ENCODE results near the gene CFAP69.
"Not testable (repeated sequence)": the region's sequence is repeated elsewhere in the genome, so short reads cannot be mapped to it uniquely, and the experiment has no call there.

The CFAP69 gene

DNA sequence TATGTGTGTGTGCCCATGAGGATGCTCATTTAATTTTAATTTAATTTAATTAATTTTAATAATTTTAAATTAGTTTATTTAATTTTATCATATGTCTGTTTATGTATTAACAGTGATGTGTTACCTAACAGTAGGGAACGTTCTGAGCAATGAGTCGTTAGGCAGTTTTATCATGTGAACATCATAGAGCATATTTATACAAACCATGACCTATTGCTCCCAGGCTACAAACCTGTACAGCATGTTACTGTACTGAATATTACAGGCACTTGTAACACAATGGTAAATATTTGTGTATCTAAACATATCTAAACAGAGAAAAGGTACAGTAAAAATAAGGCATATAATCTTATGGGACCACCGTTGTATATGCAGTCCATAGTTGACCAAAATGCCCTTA is 13.7 kb upstream of the CFAP69 start:
- no peak for DNase-seq (ENCODE audit: low spot score)

- no peak for DNase-seq (ENCODE audit: low spot score)
Measured at GRCh38 chr7:90232430-90232829, 12.5 kb upstream of the CFAP69 start.

GRCh38 chr7:90233569-90233968 is 11.4 kb upstream of the CFAP69 start:
- no peak for DNase-seq (ENCODE audit: low spot score)

- no peak for DNase-seq (ENCODE audit: low spot score)
Measured at GRCh38 chr7:90236721-90237289, 8.2 kb upstream of the CFAP69 start.

DNA sequence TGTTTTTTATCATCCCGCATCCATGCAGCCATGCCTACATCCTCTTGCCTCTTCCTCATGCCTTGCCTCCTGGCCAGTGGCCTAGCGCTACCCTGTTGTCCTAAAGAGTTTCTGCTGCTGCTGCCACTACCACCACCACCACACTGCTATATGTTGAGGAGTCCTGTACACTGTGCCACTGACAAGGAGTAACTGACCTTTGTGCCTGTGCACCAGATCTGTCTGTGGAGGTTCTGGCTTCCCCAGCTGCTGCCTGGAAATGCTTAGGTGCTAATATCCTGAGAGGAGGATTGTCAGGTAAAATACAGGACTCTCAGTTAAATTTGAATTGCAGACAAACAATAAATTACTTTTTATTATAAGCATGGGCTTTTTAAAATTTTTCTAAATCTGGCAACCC is 7.0 kb upstream of the CFAP69 start:
- DNase-seq (ENCODE audit: low spot score): no peak

- no peak for DNase-seq (ENCODE audit: low spot score)
Measured at GRCh38 chr7:90238583-90238982, 6.4 kb upstream of the CFAP69 start.

- DNase-seq (ENCODE audit: low spot score): no peak
Measured at GRCh38 chr7:90239050-90239449, 5.9 kb upstream of the CFAP69 start.

- DNase-seq (ENCODE audit: low spot score): no peak
Measured at GRCh38 chr7:90239625-90240228, 5.2 kb upstream of the CFAP69 start.

DNA sequence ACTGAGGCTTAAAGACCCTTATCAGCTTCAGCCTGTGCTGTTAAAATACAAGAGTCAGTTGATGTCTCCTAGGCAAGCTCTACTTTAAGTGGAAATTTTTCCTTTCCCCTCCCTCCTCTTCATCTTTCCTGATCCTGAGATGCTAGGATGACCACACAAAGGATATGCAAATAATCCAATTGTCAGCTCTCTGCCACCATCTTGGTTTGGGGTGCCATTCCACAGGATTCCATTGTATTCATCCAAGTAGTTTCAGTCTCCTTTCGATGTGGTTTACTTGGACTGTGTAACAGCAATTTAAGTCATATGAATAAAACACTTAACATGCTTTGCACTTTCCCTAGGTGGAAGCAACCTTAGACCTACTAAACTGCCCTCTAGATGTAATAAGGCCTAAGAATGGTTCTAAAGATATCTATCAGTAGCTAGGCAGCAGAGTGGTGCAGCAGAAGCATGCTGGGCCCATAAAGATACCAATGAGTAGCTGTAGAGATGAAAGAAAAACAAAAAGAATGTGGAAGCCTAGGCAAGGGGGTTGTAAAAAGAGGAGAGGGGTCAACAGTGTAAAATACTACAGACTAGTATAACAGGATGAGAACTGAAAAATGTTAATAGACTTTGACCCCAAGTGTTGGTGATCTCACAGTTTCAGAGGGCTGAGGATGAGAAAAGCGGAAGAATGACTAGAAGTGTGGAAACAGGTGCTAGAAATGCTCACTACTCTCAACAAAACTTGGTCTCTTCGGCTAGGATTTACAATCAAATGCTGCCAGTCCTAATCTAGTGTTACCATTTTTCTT is 2.4 kb upstream of the CFAP69 start:
- no peak for DNase-seq (ENCODE audit: low spot score)

GRCh38 chr7:90243556-90243955 is 1.4 kb upstream of the CFAP69 start:
- no peak for DNase-seq (ENCODE audit: low spot score)

- DNase-seq (ENCODE audit: low spot score): no peak
Measured at GRCh38 chr7:90244565-90244908, 437 bp upstream of the CFAP69 start.

DNA sequence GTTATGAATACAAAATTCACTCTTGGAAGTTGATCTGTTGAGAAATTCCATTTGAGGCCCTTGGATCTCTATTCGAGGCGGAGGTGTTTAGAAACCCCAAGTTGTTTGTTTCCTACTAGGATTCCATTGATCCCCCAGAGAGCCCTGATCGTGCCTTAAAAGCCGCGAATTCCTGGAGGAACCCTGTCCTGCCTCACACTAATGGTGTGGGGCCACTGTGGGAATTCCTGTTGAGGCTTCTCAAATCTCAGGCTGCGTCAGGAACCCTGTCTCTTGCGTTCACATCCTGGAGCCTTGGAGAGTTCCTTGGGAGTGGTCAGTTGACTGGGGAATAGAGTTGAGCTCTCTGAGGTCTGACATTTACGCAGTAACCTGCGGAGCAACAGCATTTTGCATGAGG is 1.2 kb downstream of the CFAP69 start:
- no peak for DNase-seq (ENCODE audit: low spot score)

- DNase-seq (ENCODE audit: low spot score): no peak
Measured at GRCh38 chr7:90248706-90249105, 3.7 kb downstream of the CFAP69 start.

DNA sequence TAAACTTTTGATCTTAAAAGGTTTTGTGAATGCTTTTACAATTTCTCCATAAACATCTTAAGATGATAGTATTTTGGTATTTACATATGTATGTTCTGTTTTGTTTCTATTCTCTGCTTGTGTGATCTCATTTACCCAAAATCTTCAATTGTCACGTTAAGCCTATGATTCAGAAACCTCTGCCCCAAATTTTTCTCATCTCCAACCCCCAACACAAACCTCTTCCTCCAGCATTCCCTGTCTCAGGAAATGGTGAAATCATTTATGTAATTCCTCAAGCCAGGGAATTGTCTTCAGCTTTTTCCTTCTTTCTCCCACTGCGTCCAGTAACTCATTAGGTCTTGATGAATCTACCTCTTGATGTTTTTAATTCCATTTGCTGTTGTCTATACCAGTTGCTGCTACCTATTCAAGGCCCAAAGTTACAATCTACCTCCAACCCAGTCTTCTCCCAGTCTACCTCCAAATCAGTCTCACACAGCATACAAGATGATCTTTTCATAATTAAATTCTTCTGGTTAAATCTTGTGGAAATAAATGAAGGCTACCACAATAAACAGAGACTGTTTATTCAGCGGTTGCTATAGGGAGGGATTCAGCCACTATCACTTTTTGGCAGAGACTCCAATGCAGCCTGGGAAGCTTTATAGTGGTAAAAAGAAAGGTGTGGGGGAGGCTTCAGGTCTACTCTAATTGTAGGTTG is 5.8 kb downstream of the CFAP69 start:
- no peak for DNase-seq (ENCODE audit: low spot score)

- DNase-seq (ENCODE audit: low spot score): no peak
Measured at GRCh38 chr7:90251304-90251635, 6.3 kb downstream of the CFAP69 start.

GRCh38 chr7:90256011-90256410 is 11.0 kb downstream of the CFAP69 start:
- not testable (repeated sequence) for DNase-seq (ENCODE audit: low spot score)

GRCh38 chr7:90256778-90257177 is 11.8 kb downstream of the CFAP69 start:
- no peak for DNase-seq (ENCODE audit: low spot score)

- DNase-seq (ENCODE audit: low spot score): no peak
Measured at GRCh38 chr7:90261441-90261840, 16.5 kb downstream of the CFAP69 start.

- peak; percentile 38 for DNase-seq (ENCODE audit: low spot score)
Measured at GRCh38 chr7:90262438-90262837, 17.5 kb downstream of the CFAP69 start.

DNA sequence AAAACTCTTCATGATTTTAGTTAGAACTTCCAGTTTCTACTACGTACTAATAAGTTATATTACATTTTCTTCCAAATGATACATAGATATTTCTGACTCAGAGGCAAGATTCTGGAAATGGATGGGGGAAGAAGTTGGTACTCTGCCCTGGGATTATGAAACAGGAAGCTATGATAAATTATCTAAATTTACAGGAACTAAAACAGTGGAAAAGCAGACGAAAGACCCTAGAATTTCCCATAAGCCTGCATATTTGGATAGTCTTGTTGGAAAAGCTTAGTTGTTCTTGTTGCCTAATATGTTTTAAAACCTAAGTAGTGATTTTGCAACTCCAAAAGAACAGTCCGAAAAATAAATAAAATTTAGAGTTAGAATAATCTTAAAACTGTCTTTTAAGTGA is 21.8 kb downstream of the CFAP69 start:
- no peak for DNase-seq (ENCODE audit: low spot score)

DNA sequence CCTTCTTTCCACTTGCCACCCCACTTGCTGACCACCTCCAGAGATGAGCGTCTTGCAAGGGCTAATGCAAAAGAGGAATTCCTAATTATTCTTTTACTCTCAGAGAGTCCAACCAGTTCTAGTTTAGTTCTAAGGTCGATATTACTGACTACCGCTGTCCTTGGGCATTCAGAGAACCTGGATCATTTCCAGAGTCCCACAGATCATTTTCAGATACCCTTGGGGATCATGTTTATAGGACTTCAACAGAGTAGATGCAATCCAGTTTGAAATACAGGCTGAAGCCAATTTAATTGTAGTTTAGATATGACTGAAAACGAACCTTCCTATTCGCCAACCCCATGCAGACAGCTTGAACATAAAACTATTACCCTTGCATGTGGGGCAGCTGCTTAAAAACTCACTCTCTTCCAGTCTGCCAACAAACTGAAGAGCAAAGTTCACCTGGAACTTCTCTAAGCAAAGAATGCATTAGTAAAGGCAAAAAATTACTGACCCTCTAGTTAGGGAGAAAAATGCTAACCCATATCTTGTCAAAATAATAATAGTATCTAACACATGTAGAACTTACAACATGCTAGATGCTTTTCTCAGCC is 22.4 kb downstream of the CFAP69 start:
- DNase-seq (ENCODE audit: low spot score): no peak

GRCh38 chr7:90269163-90269562 is 24.2 kb downstream of the CFAP69 start:
- DNase-seq (ENCODE audit: low spot score): no peak
